ENCODE data around the gene DIS3.
"Not testable (repeated sequence)": the region's sequence is repeated elsewhere in the genome, so short reads cannot be mapped to it uniquely, and the experiment has no call there.

DIS3 gene, protein sequence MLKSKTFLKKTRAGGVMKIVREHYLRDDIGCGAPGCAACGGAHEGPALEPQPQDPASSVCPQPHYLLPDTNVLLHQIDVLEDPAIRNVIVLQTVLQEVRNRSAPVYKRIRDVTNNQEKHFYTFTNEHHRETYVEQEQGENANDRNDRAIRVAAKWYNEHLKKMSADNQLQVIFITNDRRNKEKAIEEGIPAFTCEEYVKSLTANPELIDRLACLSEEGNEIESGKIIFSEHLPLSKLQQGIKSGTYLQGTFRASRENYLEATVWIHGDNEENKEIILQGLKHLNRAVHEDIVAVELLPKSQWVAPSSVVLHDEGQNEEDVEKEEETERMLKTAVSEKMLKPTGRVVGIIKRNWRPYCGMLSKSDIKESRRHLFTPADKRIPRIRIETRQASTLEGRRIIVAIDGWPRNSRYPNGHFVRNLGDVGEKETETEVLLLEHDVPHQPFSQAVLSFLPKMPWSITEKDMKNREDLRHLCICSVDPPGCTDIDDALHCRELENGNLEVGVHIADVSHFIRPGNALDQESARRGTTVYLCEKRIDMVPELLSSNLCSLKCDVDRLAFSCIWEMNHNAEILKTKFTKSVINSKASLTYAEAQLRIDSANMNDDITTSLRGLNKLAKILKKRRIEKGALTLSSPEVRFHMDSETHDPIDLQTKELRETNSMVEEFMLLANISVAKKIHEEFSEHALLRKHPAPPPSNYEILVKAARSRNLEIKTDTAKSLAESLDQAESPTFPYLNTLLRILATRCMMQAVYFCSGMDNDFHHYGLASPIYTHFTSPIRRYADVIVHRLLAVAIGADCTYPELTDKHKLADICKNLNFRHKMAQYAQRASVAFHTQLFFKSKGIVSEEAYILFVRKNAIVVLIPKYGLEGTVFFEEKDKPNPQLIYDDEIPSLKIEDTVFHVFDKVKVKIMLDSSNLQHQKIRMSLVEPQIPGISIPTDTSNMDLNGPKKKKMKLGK

DNA sequence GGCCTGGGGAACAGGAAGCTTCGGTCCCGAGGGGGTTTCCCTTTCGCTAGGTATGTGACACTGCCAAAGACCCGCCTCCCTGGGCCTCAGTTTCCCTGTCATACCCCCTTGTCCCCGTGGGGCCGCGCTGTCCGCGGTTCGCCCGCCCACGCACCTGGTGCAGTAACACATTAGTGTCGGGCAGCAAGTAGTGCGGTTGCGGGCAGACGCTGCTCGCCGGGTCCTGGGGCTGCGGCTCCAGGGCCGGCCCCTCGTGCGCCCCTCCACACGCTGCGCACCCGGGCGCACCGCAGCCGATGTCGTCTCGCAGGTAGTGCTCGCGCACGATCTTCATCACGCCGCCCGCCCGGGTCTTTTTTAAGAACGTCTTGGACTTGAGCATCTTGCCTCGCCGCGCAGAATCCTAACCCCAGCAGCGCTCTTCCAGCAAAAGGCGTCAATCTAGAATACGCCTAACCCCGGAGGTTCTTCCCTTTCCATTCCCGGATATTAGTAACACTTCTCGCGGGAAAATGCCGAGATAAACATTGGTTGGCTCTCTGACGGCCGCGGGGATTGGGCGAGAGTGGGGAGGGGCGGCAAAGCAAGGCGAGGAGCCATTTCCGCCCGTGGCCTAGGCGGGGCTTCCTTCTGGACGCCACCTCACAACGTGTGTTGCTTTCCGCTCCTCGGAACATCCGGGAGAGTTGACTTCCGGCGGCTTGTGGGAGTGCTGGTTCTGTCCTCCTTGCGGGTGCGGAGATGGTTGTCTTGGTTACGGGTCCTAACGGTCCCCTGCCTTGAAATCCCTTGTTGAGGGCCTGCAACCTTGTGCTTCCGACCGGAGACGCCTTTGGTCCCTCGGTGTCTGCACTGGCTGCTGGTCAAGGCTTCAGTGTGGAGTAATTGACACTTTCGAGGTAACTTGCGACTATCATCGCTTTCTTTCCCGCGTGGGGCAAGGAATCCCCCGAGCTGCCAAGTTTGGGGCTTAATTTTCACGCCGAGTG lies at the start of gene DIS3, which contains the start of gene PIBF1:
Gene DIS3 (minus strand): TSS at position 450 of the 989 bp plus-strand sequence. CDS start 68 bp downstream, at position 382.
Gene PIBF1 (plus strand): TSS at position 683 of the 989 bp plus-strand sequence. CDS start 1,337 bp downstream, outside the sequence.
- TF ChIP-seq, protein P1, sequence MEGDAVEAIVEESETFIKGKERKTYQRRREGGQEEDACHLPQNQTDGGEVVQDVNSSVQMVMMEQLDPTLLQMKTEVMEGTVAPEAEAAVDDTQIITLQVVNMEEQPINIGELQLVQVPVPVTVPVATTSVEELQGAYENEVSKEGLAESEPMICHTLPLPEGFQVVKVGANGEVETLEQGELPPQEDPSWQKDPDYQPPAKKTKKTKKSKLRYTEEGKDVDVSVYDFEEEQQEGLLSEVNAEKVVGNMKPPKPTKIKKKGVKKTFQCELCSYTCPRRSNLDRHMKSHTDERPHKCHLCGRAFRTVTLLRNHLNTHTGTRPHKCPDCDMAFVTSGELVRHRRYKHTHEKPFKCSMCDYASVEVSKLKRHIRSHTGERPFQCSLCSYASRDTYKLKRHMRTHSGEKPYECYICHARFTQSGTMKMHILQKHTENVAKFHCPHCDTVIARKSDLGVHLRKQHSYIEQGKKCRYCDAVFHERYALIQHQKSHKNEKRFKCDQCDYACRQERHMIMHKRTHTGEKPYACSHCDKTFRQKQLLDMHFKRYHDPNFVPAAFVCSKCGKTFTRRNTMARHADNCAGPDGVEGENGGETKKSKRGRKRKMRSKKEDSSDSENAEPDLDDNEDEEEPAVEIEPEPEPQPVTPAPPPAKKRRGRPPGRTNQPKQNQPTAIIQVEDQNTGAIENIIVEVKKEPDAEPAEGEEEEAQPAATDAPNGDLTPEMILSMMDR (conservative IDR thresholded peaks at IDR 0.05) = no peak
- peak within 1 kb of the TSS; percentile 68 for H3K27ac ChIP-seq

DNA sequence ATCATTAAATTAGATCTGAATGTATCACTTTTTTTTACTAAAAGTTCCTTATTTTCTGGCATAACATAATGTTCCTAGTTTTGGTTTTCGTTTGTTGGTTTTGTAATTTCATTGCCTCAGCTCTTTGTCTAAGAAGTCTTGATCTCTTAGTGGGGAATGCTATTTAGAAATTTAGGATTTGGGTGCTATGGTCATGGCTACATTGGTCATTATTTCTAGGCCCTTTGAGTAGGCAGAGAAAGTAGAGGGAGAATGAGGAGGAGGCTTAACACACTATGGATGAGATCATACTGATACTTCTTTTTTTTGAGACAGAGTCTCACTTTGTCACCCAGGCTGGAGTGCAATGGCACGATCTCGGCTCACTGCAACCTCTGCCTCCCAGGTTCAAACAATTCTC lies 42.0 kb upstream of the DIS3 start:
- TF ChIP-seq, protein P1 (conservative IDR thresholded peaks at IDR 0.05) = no peak

DNA sequence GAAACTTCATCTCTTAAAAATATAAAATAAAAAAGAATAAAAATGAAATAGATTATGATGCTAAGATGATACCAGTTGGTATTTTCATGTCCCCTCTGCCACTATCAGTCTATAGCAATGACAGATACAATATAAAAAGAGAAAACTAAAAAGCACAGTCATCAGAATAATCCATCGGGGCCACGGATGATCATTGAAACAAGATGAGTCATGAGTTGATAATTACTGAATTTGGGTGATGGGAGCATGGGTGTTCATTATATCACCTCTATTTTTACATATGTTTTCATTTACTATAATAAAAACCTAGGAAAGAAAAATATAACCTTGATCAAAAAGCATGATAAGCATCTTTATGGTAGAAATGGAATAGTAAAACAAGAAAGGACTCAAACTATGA lies 41.4 kb upstream of the DIS3 start:
- no peak overlapping the region for H3K27ac ChIP-seq

More for the DNA sequence above, 42.0 kb upstream of the DIS3 start:
- no peak overlapping the region for H3K27ac ChIP-seq

GRCh38 chr13:72820898-72821279 lies 39.2 kb upstream of the DIS3 start:
- TF ChIP-seq, protein P1 (conservative IDR thresholded peaks at IDR 0.05) = no peak
- H3K27ac ChIP-seq = no peak overlapping the region

More for the DNA sequence above, 41.4 kb upstream of the DIS3 start:
- TF ChIP-seq, protein P1 (conservative IDR thresholded peaks at IDR 0.05) = no peak

DNA sequence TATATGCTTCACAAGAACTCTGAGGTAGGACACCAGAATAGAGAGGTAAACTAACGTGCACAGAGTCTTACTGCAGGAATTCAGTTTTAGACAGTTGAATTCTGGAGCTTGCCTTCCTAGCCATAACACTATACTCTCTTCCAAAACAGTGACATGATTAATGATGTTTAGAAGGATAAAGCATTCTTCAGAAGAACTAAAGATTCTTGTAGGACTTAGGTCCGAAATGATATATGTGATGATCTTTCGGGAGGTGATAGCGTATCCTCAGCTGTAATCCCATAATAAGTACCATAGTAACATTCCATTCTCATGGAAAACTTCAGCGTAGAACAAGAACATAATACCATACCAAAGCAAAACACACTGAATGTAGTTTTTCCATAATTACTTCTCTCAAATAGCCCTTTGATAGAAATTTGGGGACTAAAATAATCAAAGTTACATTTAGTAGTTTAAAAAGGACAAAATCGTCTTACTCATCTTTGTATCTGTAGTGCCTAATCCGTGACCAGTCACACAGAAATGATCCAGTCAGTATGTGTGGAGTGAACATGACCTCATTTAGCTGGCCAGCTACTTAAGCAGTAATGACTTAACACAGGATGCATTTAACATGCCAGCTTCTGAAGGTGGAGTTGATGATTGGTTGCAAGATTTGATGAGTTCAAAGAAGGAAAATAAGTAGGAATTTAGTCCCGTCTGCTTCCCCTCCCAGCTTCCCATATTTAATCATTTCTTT lies 38.6 kb upstream of the DIS3 start:
- TF ChIP-seq, protein P1 (conservative IDR thresholded peaks at IDR 0.05) = no peak
- H3K27ac ChIP-seq = no peak overlapping the region

GRCh38 chr13:72808917-72809500 lies 27.3 kb upstream of the DIS3 start:
- H3K27ac ChIP-seq = no peak overlapping the region
- TF ChIP-seq, protein P1 (conservative IDR thresholded peaks at IDR 0.05) = peak; percentile 41

DNA sequence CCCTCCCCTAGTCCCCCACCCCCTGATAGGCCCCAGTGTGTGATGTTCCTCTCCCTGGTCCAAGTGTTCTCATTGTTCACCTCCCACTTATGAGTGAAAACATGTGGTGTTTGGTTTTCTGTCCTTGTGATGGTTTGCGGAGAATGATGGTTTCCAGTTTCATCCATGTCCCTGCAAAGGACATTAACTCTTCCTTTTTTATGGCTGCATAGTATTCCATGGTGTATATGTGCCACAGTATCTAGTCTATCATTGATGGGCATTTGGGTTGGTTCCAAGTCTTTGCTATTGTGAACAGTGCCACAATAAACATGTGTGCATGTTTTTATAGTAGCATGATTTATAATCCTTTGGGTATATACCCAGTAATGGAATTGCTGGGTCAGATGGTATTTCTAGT lies 24.8 kb upstream of the DIS3 start:
- not testable (repeated sequence) for H3K27ac ChIP-seq
